Stomach smooth muscle (tissue), 2 donors: Measurements from ENCODE around the gene KIAA0319L.
A peak's percentile ranks its signal among the peaks of the same experiment; 100 is the strongest.
"Not testable (repeated sequence)": the region's sequence is repeated elsewhere in the genome, so short reads cannot be mapped to it uniquely, and the experiment has no call there.

Experiments used
- H3K27ac ChIP-seq: one replicate; pipeline ENCODE4 v1.7.0; 2013; ENCODE audit warnings: mild to moderate bottlenecking, low read length, inconsistent platforms
- H3K27me3 ChIP-seq, 2 donors: one replicate each; pipeline ENCODE4 v1.7.0; 2013; ENCODE audit warnings: low read length in 2 of 2; ENCODE audit not compliant: insufficient read depth in 2 of 2, control insufficient read depth in 1 of 2
- H3K36me3 ChIP-seq, 2 donors: one replicate each; pipeline ENCODE4 v1.7.0; 2013; ENCODE audit warnings: low read length in 2 of 2; ENCODE audit not compliant: control insufficient read depth in 2 of 2, insufficient read depth in 2 of 2
- H3K4me1 ChIP-seq: one replicate; pipeline ENCODE4 v1.7.0; 2013; ENCODE audit warnings: low read length; ENCODE audit not compliant: control insufficient read depth, insufficient read depth
- H3K4me3 ChIP-seq, 2 donors: one replicate each; pipeline ENCODE4 v1.7.0; 2013; ENCODE audit warnings: low read length in 2 of 2
- H3K9ac ChIP-seq, 2 donors: one replicate each; pipeline ENCODE4 v1.7.0; 2013; ENCODE audit warnings: low read length in 2 of 2, mild to moderate bottlenecking in 1 of 2
- H3K9me3 ChIP-seq, 2 donors: one replicate each; pipeline ENCODE4 v1.7.0; 2013; ENCODE audit warnings: low read length in 2 of 2; ENCODE audit not compliant: control insufficient read depth in 2 of 2
- donor health status: healthy.
- donor health status: Pancreatic carcinoma.

Gene KIAA0319L

DNA sequence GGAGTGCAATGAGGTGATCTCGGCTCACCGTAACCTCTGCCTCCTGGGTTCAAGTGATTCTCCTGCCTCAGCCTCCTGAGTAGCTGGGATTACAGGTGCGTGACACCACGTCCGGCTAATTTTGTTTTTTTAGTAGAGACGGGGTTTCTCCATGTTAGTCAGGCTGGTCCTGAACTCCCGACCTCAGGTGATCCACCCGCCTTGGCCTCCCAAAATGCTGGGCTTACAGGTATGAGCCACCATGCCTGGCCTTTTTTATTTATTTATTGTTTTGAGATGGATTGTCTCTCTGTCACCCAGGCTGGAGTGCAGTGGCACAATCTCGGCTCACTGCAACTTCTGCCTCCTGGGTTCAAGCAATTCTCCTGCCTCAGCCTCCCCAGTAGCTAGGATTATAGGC is 24.4 kb upstream of the KIAA0319L start:
- not testable (repeated sequence) for H3K9me3 ChIP-seq, H3K27ac ChIP-seq, H3K9ac ChIP-seq, H3K4me3 ChIP-seq, H3K36me3 ChIP-seq
- Histone ChIP-seq H3K27me3 (peaks cover 15% of the 10 kb centered on the region in 2 donors), H3K4me1 (peaks cover 13% of the 10 kb centered on the region)

GRCh38 chr1:35580949-35581388 is 23.8 kb upstream of the KIAA0319L start:
- Histone ChIP-seq H3K27ac (no peak overlapping the region), H3K4me1 (peaks cover 15% of the 10 kb centered on the region), H3K27me3 (peaks cover 20% of the 10 kb centered on the region in 2 donors), H3K36me3 (peaks cover 0 to 2% of the 10 kb centered on the region in 2 donors), H3K4me3 (no peak overlapping the region), H3K9me3 (no peaks in the 10 kb centered on the region), H3K9ac (no peak overlapping the region)

- Histone ChIP-seq H3K27ac (no peak overlapping the region), H3K4me3 (peak overlapping the region; percentile 63 to 69), H3K9me3 (no peaks in the 10 kb centered on the region), H3K9ac (peak overlapping the region; percentile 32 to 42), H3K36me3 (no peaks in the 10 kb centered on the region), H3K4me1 (peaks cover 28% of the 10 kb centered on the region), H3K27me3 (peaks cover 49 to 55% of the 10 kb centered on the region in 2 donors)
These were observed 20.1 kb upstream of the KIAA0319L start for GRCh38 chr1:35577071-35577998.

DNA sequence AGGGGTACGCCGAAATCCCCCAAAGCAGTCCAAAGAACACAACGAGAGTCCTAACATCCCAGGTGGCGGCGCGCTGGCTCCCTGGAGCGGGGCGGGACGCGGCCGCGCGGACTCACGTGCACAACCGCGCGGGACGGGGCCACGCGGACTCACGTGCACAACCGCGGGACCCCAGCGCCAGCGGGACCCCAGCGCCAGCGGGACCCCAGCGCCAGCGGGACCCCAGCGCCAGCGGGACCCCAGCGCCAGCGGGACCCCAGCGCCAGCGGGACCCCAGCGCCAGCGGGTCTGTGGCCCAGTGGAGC is 19.5 kb upstream of the KIAA0319L start:
- H3K9ac ChIP-seq, H3K36me3 ChIP-seq, H3K27ac ChIP-seq, H3K9me3 ChIP-seq, H3K4me3 ChIP-seq: not testable (repeated sequence)
- Histone ChIP-seq H3K27me3 (peaks cover 55 to 61% of the 10 kb centered on the region in 2 donors), H3K4me1 (peaks cover 28% of the 10 kb centered on the region)

- Histone ChIP-seq H3K4me3 (no peak overlapping the region), H3K27me3 (peaks cover 58 to 66% of the 10 kb centered on the region in 2 donors), H3K27ac (no peak overlapping the region), H3K9ac (no peak overlapping the region), H3K9me3 (no peaks in the 10 kb centered on the region), H3K4me1 (peaks cover 28% of the 10 kb centered on the region), H3K36me3 (peaks cover 0 to 2% of the 10 kb centered on the region in 2 donors)
These were observed 19.0 kb upstream of the KIAA0319L start for GRCh38 chr1:35576061-35576765.

DNA sequence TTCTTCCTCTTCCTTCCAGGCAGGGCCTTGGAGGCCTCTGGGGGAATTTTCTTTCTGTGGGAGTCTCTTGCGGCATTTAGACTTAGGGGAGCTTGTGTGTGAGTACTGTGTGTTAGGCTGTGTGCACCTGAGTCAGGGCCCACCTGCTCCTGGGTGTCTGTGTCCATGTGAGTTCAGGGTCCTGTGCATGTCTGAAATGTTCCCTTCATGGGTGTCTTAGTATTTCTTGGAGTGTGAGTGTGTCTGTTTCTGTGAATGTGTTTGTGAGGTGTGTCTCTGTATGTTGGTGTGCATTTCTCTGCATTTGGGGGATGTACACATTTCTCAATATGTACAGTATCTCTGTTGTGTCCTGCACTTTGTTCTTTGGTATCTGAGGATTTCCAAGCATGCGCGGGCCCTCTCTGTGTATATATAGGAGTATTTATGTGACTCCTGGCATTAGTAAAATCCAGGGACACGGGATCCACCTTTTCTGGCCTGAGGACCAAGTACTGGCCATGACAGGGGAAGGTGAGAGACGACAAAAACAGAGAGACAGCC is 18.3 kb upstream of the KIAA0319L start:
- Histone ChIP-seq H3K4me1 (peaks cover 28% of the 10 kb centered on the region), H3K9me3 (no peaks in the 10 kb centered on the region), H3K27ac (no peak overlapping the region), H3K4me3 (no peak overlapping the region), H3K36me3 (peaks cover 0 to 2% of the 10 kb centered on the region in 2 donors), H3K9ac (no peak overlapping the region), H3K27me3 (peaks cover 59 to 69% of the 10 kb centered on the region in 2 donors)

DNA sequence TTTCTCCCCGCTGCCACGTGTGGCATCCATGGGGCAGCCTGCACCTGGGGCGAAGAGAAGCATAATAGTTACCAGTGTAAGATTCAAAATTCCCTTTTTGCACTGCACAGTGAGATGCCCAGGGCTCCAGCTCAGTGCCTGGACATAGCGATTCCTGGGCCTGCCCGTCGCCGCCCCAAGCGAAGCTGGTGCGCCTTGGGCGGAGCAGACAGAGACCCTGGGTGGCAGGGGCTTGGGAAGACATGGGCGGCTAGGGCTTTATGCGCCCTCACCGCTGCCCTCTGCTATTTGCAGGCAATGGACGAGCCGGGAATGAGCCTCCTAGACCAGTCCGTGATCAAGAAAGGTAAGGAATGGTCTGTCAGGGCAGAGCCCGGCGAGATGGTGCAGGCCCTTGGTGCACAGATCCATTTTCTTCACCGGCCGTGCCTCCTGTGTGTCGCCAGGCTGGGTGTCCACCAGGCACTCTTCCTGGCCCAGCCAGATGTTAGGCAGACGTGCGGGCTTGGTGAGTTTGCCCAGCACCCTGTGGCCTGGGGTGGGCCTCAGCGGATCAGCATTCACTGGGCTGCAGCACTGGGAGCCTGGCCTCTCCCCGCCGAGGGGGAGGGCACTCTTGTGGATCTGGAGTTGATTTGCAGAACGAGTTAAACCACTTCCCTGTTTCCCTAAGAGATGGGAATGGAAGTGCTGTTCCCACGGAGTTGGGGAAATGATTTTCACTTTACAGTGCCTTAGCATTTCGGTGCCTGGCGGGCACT is 17.6 kb upstream of the KIAA0319L start:
- H3K27me3 ChIP-seq = peaks cover 65 to 72% of the 10 kb centered on the region in 2 donors
- H3K4me3 ChIP-seq = no peak overlapping the region
- H3K9me3 ChIP-seq = no peaks in the 10 kb centered on the region
- no peak overlapping the region for H3K27ac ChIP-seq
- peaks cover 28% of the 10 kb centered on the region for H3K4me1 ChIP-seq
- no peak overlapping the region for H3K9ac ChIP-seq
- peaks cover 0 to 2% of the 10 kb centered on the region in 2 donors for H3K36me3 ChIP-seq

GRCh38 chr1:35574125-35574654 is 17.0 kb upstream of the KIAA0319L start:
- Histone ChIP-seq H3K36me3 (peaks cover 0 to 2% of the 10 kb centered on the region in 2 donors), H3K9ac (no peak overlapping the region), H3K27ac (no peak overlapping the region), H3K27me3 (peaks cover 65 to 72% of the 10 kb centered on the region in 2 donors), H3K9me3 (no peaks in the 10 kb centered on the region), H3K4me1 (peaks cover 28% of the 10 kb centered on the region), H3K4me3 (no peak overlapping the region)

GRCh38 chr1:35573198-35574124 is 16.3 kb upstream of the KIAA0319L start, which contains the start of gene TFAP2E:
TSS of gene TFAP2E (plus strand) at chr1:35573314. CDS start at chr1:35573578, 264 bp downstream.
- no peaks in the 10 kb centered on the region for H3K9me3 ChIP-seq
- H3K4me1 ChIP-seq = peaks cover 28% of the 10 kb centered on the region
- peak within 1 kb of the TSS; percentile 12 to 64 for H3K4me3 ChIP-seq
- peaks cover 65 to 72% of the 10 kb centered on the region in 2 donors for H3K27me3 ChIP-seq
- peaks cover 0 to 2% of the 10 kb centered on the region in 2 donors for H3K36me3 ChIP-seq
- H3K27ac ChIP-seq = no peak within 1 kb of the TSS
- H3K9ac ChIP-seq = no peak within 1 kb of the TSS
